GM12873 (cell line): ENCODE data around the gene TRIP13.

Experiments
- TF ChIP-seq, protein P1 (sequence below): IDR thresholded peaks from 2 replicates; pipeline ENCODE4 v1.5.1; 2012; ENCODE audit warnings: low read depth, mild to moderate bottlenecking, moderate library complexity, low read length, control low read depth; ENCODE audit not compliant: insufficient read depth; ENCODE audit errors: missing control alignments

The TRIP13 gene

DNA sequence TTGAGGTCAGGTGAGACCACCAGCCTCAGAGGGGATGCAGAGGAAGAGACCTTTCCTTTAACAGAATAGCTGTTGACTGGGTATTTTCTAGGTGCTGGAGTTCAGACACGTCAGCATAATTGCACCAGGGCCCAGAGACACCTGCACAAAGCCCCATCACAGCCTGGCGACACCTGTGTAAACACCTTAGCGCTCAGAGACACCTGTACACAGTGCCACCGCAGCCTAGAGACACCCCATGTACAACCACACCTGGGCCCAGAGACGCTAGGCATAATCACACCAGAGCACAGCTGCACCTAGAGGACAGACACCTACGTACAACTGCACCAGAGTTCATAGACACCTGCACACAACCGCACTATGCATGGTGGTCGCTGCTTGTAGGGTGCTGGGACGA lies 1.0 kb downstream of the TRIP13 start:
- TF ChIP-seq, protein P1, sequence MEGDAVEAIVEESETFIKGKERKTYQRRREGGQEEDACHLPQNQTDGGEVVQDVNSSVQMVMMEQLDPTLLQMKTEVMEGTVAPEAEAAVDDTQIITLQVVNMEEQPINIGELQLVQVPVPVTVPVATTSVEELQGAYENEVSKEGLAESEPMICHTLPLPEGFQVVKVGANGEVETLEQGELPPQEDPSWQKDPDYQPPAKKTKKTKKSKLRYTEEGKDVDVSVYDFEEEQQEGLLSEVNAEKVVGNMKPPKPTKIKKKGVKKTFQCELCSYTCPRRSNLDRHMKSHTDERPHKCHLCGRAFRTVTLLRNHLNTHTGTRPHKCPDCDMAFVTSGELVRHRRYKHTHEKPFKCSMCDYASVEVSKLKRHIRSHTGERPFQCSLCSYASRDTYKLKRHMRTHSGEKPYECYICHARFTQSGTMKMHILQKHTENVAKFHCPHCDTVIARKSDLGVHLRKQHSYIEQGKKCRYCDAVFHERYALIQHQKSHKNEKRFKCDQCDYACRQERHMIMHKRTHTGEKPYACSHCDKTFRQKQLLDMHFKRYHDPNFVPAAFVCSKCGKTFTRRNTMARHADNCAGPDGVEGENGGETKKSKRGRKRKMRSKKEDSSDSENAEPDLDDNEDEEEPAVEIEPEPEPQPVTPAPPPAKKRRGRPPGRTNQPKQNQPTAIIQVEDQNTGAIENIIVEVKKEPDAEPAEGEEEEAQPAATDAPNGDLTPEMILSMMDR = no peak

DNA sequence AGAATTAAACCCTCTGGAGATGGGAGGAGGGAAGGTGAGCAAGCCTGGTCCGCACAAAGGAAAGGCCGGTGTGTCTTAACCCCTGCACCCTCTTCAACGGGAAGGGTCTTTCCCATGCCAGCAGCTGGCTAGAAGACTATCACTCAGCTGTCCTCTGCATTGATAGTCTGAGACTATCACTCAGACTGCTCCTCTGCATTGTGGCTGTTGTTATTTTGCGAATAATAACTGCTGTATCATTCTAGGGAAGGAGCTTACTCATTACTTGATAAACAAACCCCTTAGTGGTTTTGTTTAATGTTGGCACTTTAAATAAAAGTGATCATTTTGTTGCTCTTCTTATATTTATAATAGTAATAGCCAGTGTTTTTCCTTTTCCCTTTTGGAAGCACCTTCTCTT lies 8.1 kb downstream of the TRIP13 start:
- TF ChIP-seq, protein P1 = no peak

DNA sequence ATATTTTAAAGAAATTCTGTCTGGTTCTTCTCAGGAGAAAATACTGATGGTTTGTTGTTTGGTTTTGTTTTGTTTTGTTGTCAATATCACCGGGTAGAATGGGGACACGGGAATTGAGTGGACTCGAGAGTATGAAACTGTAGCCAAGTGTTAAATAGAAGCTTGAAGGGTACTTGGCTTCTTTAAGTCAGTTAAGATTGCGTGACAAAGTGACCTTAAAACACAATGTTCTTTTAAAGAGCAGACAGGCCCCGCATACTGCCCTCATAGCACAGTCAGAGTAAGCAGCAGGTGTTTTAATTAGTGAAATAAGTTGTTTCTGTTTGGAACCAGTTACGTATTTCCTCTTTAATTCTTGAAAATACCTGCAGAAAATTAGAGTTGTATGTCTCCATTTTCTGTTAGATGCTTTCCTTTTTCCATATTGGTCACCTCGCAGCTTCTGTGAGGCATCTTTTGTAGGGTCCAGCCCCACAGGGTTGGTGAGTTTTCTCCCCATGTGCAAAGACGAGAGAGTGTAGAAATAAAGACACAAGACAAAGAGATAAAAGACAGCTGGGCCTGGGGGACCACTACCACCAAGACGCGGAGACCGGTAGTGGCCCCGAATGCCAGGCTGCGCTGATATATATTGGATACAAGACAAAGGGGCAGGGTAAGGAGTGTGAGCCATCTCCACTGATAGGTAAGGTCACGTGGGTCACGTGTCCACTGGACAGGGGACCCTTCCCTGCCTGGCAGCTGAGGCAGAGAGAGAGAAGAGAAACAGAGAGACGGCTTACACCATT lies 9.6 kb downstream of the TRIP13 start:
- TF ChIP-seq, protein P1 = no peak

DNA sequence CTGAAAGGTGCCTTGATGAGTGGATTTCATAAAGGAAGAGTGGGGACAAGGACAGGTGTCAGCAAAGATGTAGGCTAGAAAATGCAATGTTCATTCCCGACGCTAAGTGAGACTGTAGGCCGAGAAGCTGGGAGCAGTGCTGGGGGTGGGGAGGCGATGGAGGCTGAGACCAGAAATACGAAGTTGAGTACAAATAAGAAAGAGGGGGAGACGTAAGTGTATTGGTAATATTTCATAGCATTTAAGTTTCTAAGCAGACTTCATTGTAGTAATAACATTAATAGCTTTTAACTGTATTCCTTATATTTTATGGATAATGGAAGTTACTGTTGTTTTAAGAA lies 11.0 kb downstream of the TRIP13 start:
- TF ChIP-seq, protein P1 = no peak

DNA sequence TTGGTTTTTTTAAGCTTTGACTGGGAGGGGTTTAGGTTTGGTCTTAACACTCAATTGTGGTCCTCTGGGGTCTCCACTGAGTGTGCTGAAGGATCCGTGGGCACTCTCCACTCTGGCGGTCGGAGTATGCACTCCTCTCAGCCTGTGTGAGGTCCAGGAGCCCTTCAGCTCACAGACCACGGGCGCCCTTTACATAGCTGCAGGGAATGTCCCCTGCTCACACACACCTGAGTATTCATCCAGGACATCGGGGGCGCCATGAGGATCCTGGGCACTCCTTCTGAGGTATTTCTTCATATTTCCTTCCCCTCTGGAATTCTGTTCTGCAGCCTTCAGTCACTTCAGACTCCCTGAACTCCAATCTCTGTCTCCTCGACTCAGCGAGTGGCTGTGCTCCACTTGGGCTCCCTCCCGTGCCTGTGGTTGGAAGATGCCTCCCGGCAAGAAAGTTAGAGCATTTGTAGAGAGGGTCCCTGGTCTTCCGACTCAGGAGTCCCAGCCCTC lies 12.5 kb downstream of the TRIP13 start:
- TF ChIP-seq, protein P1 = no peak

DNA sequence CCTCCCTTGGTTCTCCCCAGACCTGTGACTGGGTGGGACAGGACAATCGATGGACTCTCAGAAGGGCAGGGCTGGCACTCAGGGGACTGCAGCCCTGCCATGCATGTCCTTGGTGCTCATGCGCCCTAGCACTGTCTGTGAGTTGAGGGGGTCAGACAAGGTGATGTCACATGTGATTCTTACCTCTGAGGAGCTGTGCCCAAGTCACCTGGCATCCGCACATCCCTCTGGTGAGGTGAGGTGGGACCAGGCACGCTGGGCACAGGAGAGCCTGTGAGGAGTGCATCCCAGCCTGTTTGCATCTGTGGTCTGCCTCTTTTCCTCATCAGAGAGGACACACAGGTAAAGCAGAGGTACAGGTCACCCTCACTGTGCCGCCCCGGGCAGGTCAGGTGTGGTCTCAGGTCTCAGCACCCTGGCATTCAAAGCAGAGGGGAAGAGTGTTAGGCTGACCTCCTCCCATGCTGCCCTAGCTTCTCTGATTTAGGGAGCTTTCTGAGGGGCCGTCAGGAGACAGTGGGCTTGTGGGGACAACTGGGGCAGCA lies 14.8 kb downstream of the TRIP13 start:
- TF ChIP-seq, protein P1 = no peak

DNA sequence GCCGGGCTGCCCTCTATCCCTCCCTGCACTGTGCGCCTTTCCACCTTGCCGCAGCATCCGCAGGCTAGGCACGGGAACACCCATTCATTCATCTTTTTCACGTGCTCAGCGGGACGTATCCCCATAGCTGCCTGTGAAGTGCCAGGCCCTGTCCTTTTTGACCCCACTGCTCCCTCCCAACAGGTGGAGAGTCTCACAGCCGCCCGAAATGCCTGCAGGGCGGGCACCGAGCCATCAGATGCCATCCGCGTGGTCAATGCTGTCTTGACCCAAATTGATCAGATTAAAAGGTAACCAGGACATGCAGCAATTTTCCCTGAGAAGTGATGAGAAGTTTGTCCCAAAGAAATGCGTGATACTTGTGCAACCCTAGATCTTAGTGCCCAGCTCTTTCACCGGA lies 15.5 kb downstream of the TRIP13 start:
- TF ChIP-seq, protein P1 = no peak
